GM21515 (cell line): ENCODE data around the gene CD79A.

ENCODE experiments used
- ATAC-seq: cut with Tn5 transposase; IDR thresholded peaks from one replicate; pipeline ENCODE4 v1.9.1; 2021; ENCODE audit not compliant: unreplicated experiment

Gene CD79A

DNA sequence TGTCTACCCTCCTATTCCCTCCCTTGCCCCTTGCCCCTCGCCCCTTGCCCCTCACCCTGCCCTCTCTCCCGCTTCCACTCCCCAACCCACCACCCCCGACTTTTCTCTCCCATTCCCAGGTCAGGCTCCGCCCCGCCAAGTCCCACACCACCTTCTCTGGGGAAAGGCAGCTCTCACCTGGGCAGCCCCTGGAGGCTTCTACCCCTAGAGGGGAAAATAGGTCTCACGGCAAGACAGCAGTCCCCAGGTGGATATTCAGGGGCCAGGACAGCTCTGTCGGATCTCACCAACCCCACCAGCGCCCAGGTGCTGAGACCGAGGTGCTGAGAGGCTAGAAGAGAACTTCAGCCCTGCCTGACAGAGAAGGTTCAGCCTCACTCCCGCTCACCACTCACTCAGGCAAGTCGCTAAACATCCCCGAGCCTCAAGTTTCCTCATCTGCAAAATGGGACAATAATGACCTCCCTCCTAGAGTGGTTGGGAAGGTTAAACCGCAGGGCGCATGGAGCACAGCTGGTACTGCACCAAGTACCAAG, 52.5 kb downstream of the CD79A start:
- ATAC-seq: no peak

DNA sequence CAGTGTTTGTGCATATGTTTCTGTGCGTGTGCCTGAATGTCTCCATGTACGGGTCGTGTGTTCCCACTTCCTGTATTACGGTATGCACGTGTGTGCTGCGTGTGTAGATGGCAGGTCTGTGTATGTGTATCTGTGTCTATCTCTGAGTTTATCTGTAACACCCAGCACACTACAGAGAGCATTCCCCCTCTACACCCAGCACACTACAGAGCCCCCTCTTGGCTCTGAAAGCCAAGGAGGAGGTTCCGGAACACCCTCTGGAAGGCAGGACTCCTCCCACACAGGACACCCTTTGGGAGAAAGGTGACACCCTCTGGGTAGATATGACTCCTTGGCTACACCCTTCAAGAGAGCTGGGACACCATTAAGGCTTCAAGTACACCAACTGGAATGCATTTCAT, 53.2 kb downstream of the CD79A start:
- ATAC-seq: no peak
